ENCODE results near the gene LIMCH1. TPM values are rescaled to one million over a fixed set of nuclear protein-coding genes. Genes with fewer than 3 reads are reported as not detected.

Gene LIMCH1
- total RNA-seq, 4 donors from 2014 or later = 7.5 to 18.9 (median 10.7) TPM

GRCh38 chr4:41506130-41506529 lies 31.8 kb upstream of the LIMCH1 start:
- TF ChIP-seq CTCF (IDR thresholded peaks at IDR 0.05) (no peak), POLR2A (IDR thresholded peaks at IDR 0.05) (no peak)
- no peak for DNase-seq (ENCODE audit: low spot score in 2 of 2)
- no peak overlapping the region for H3K4me3 ChIP-seq (ENCODE audit: low read depth, poor library complexity, severe bottlenecking)
- WGBS, 2 donors = 74 to 76% methylated on average over 2 of the region's 2 CpGs
- intact Hi-C loops (cut with DNase I; ENCODE audit: low total_unique reads) = no loop called here

- intact Hi-C loops (cut with DNase I; ENCODE audit: low total_unique reads) = no loop called here
- no peak for DNase-seq (ENCODE audit: low spot score in 2 of 2)
- H3K4me3 ChIP-seq (ENCODE audit: low read depth, poor library complexity, severe bottlenecking) = no peak overlapping the region
- 90 to 94% methylated on average over 3 of the region's 3 CpGs for WGBS, 2 donors
- TF ChIP-seq CTCF (IDR thresholded peaks at IDR 0.05) (no peak), POLR2A (IDR thresholded peaks at IDR 0.05) (no peak)
Measured at GRCh38 chr4:41507291-41507947, 30.5 kb upstream of the LIMCH1 start.

GRCh38 chr4:41509451-41509866 lies 28.5 kb upstream of the LIMCH1 start:
- no peak for TF ChIP-seq CTCF (IDR thresholded peaks at IDR 0.05)
- TF ChIP-seq POLR2A (IDR thresholded peaks at IDR 0.05) = no peak
- no peak for DNase-seq (ENCODE audit: low spot score in 2 of 2)
- H3K4me3 ChIP-seq (ENCODE audit: low read depth, poor library complexity, severe bottlenecking) = no peak overlapping the region
- 23 to 33% methylated on average over 2 of the region's 2 CpGs for WGBS, 2 donors
- intact Hi-C loops (cut with DNase I; ENCODE audit: low total_unique reads) = no loop called here

GRCh38 chr4:41510179-41510578 lies 27.8 kb upstream of the LIMCH1 start:
- DNase-seq (ENCODE audit: low spot score in 2 of 2) = no peak
- no peak overlapping the region for H3K4me3 ChIP-seq (ENCODE audit: low read depth, poor library complexity, severe bottlenecking)
- intact Hi-C loops (cut with DNase I; ENCODE audit: low total_unique reads) = no loop called here
- 94 to 95% methylated on average over 1 of the region's 1 CpG for whole genome bisulfite sequencing, 2 donors
- TF ChIP-seq CTCF (IDR thresholded peaks at IDR 0.05) (no peak), POLR2A (IDR thresholded peaks at IDR 0.05) (no peak)

- DNase-seq (ENCODE audit: low spot score in 2 of 2) = no peak
- no peak for TF ChIP-seq POLR2A (IDR thresholded peaks at IDR 0.05)
- no peak for TF ChIP-seq CTCF (IDR thresholded peaks at IDR 0.05)
- WGBS, 2 donors = 85 to 92% methylated on average over 1 of the region's 1 CpG
- intact Hi-C loops (cut with DNase I; ENCODE audit: low total_unique reads) = no loop called here
- H3K4me3 ChIP-seq (ENCODE audit: low read depth, poor library complexity, severe bottlenecking) = no peak overlapping the region
Measured at GRCh38 chr4:41512136-41512535, 25.8 kb upstream of the LIMCH1 start.

GRCh38 chr4:41512596-41512995 lies 25.4 kb upstream of the LIMCH1 start:
- TF ChIP-seq CTCF (IDR thresholded peaks at IDR 0.05) (no peak), POLR2A (IDR thresholded peaks at IDR 0.05) (no peak)
- no peak for DNase-seq (ENCODE audit: low spot score in 2 of 2)
- no peak overlapping the region for H3K4me3 ChIP-seq (ENCODE audit: low read depth, poor library complexity, severe bottlenecking)
- intact Hi-C loops (cut with DNase I; ENCODE audit: low total_unique reads) = no loop called here
